Dermis microvascular lymphatic vessel endothelial cell (primary cell): ENCODE results near the gene PNPLA2. TPM values are rescaled to one million over a fixed set of nuclear protein-coding genes. Genes with fewer than 3 reads are reported as not detected.
A peak's percentile ranks its signal among the peaks of the same experiment; 100 is the strongest.

Experiments used
- DNase-seq, 2 donors: peaks; one replicate each; pipeline versions ENCODE4 v3.0.0 to v3.0.0-alpha.2; 2010; ENCODE audit warnings: low read depth in 2 of 2
- total RNA-seq: library from RNA; depleted of rRNA; stranded (reverse); fragments of >200 nt; gene quantifications from 2 replicates; pipeline ENCODE4 v1.2.1, GENCODE V29; 2014

Gene PNPLA2
- total RNA-seq, 1 donor from 2014 or later, result 29.5 TPM

DNA sequence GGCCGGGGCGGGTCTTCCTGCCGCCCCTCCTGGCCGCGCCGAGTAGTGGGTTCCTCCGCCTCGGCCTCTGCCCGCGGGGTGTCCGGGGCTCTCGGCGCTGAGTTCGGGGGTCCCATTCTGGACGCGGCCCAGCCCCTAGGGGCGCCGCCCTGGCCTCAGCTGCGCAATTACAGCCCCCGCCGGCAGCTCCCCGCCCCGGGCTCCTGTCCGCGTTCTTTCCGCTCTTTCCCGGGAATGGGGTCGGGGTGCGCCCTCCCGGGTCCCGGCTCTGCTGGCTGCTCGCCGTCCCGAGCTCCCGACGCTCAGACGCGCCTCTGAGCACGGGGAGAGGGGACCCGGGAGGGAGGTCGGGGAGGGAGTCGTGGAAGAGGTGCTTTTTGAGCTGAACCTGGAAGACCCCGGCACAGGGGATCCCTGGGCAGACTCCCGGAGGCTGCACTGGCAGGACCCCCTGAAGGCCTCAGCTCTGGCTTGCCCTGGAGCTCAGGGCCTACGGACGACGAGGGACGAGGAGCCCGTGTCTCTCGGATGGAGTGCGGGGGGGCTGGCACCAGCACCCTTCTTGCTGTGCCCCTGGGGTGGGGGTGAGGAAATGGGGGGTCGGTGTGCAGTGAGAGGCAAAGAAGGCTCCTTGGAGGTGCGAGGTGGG is 24.5 kb downstream of the PNPLA2 start:
- DNase-seq, result peak in 1 of 2 donors; percentile 27

DNA sequence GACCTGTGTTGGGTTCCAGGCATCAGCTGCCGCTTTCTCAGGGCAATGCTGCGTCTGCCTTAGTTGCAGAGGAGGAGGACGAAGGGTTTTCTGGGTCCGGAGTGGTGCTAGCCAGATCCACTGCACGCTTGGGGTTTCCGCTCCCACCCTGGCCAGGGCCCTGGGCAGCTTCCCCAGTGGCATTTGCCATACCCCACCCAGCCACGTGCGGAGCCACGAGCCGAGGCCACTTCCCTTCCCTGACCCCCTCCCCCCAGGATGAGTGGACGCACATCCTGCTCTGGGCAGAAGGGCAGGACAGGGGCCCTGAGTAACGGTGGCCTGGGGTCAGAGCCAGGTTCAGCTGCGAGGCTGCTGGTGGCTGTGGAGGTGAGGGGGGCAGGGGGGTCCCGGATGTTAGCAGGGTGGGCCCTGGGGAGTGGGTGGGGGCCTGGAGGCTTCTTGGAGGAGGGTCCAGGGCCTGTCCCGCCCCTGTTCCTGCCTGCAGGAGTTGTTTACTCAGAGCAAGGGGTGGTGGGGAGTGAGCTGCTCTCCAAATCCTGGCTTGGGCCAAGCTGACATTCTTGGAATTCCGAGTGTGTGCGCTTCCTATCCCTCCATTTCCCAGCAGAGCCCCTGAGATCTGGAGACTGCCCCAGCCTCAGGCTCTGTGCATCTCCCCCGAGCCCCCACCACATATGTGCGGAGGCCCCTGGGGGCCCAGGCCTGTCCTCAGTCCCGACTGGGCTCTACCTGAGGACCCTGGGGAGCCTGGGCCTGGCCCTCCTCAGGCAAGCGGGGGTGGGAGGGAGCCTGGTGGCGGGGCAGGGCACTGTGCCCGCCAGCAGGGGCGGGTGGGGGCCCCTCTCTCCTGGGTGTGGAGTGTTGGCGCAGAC is 25.3 kb downstream of the PNPLA2 start:
- DNase-seq, result peak; percentile 91 to 95

DNA sequence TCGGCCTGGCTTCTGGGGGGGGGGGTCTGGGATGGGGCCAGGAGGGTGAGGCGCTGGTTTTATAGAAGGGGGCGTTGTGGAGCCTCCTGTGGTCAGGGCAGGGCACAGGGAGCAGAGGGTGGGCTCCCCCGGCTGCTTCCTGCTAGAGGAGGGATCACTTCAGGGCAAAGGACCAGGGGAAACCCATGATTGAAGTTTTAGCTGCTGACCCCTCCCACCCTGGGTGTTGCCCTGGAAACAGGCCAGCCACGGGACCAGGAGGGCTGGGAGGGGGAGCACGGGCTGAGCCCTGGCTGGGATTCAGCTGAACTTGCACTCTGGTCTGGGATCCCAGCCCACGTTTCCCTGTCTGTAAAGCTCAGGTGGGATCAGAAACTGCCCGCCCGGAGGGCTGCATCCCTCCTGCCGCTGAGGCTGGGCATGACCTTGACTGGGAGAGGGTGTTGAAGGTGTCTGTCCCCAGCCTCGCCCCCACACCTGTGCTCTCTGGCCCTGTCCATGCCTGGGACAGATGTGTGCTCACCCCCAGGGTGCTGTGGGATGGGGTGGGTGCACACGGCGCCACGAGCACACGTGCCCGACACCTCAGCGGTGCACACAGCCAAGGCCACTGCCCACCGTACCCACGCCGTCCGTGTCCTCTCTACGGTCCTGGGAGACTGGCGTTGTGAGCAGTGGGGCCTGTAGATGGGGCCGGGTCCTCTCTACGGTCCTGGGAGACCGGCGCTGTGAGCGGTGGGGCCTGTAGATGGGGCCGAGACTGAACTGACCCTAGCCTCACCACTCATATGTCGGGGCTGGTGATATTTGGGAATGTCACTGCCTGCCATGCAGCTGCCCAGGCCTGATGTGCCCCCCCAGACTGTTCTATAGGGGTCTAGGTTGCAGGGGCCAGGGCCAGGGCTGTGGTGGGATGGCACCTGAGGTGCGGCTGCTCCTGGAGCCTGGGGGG is 26.3 kb downstream of the PNPLA2 start:
- peak; percentile 94 to 98 for DNase-seq

DNA sequence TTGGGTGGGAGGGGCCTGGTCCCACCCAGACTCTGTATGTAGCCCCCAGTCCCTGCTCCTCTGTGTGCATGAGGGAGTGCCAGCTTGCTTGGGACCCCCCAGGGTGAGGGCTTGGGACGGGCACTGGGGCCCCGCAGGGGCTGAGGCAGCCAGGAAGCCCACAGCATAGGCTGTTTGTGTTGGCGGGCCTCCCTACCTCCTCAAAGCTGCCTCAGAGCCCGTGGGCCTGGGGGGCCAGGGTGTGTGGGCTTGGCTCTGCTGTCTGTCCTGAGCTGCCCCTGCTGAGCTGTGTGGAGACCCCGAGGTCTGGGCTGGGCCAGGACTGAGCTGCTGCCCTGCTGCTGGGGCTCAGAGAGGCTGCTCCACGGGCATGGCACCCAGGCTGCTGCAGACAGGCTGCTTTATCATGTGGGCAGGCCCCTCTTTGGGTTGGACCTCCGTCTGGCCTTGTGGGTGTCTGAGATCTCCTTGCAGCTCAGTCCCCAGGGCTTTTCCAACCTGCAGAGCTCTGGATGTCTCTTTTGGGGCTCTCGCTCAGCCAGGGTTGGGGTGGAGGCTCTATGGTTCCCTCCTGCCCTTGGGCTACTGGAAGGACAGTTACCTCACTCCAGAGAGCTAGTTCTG is 27.3 kb downstream of the PNPLA2 start:
- peak in 1 of 2 donors; percentile 54 for DNase-seq

DNA sequence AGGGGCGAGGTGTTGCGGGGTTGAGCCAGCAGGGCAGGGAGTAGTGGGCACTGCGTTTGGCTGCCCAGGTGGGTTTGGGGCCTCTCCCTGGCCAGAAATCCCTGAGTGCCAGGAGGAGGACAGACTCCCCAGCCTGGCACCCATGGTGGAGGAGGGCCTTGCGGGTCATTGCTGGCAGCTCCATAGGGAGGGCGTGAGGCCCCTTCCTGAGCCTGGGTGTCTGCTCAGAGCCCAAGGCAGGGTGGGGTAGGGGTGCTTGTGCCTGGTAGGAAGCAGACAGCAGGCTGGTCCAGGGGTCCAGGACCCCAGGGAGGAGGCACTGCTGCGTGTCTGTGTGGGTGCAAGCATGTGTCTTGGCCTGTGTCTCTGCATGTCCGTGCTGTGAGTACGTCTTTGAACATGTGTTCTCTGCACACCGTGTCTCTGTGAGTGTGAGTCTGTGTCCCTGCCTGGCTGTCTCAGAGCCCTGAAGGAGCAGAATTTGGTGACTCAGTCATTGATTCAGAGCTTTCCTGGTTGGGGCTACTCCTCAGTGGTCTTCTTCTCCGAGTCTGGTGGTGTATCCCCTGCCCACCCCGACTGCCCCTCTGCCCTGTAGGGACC is 27.9 kb downstream of the PNPLA2 start:
- no peak for DNase-seq

DNA sequence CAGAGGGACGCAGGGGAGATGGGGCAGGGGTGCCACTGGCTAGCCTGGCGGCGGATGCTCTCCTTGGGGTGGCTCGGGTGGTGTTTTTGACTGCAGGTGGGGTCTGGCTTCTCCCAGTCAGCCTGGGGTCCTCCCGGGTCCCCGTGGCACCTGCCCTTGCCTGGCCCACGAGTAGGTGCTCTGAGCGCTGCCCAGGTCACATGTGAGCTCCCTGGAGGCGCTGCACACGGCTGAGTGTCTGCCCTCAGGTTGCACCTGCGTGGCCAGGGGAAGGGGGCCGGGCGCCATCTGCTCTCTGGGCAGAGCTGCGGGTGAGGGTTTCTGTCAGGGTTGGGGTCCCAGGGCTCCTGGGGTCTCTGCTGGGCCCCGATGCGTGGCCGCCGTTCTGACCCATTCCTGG is 29.2 kb downstream of the PNPLA2 start:
- no peak for DNase-seq

DNA sequence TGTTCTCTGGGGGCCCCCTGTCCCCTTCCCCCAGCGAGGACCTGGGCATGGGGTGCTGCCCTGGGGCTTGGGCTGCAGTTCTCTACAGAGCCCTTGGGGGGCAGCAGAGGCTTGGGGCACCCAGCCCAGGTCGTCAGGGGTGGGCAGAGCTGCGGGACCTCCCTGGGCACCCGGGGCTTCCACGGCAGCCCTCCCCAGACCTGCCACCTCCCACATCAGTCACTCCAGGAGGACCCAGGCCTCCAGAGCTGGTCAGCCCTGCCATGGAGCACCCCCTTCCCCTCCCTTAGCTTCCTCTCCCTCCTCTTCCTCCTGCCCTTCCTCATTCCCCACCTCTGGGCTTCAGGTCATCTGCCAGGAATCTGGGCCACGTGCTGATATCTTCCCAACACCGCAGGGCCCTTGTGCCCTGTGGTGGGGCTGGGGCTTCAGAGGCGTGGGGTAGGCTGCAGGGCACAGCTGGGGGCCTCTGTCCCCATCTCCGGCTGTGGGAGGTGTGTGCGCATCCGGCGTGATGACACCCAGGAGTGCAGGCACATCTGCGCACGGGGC is 29.7 kb downstream of the PNPLA2 start:
- peak in 1 of 2 donors; percentile 50 for DNase-seq

DNA sequence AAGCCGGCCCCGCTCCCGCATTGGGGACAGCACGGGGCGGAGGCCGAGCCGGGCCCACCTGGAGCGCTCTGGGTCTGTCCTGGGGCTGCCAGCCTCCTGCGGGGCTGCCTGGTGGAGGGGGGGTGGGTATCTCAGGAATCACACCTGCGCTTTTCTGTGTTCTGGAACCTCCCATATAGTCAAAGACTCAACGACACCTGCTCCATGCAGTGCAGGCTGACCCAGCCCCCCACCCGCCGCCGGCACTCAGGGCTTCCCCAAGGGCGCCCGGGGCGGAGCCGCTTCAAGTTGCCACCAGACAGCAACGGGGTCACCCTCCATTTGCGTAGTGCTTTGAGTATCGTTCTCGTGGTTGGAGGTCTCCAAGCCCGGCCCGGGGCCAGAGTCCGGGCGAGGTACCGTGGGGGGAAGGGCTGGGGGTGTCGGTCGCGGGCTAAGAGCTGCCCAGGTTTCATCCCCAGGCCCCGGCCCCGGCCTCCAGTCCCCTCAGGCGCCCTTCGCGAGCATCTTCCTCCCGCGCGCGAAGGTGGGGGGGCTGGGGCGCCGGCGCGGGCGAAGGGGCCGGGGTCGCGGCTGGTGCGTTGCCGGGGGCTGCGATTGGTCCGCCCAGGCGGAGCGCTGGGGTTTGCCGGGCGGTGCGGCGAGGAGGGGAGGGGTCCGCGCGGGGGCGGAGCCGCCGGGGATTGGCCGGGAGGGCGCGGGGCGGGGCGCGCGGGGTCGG is 30.6 kb downstream of the PNPLA2 start:
- DNase-seq, result peak in 1 of 2 donors; percentile 39

DNA sequence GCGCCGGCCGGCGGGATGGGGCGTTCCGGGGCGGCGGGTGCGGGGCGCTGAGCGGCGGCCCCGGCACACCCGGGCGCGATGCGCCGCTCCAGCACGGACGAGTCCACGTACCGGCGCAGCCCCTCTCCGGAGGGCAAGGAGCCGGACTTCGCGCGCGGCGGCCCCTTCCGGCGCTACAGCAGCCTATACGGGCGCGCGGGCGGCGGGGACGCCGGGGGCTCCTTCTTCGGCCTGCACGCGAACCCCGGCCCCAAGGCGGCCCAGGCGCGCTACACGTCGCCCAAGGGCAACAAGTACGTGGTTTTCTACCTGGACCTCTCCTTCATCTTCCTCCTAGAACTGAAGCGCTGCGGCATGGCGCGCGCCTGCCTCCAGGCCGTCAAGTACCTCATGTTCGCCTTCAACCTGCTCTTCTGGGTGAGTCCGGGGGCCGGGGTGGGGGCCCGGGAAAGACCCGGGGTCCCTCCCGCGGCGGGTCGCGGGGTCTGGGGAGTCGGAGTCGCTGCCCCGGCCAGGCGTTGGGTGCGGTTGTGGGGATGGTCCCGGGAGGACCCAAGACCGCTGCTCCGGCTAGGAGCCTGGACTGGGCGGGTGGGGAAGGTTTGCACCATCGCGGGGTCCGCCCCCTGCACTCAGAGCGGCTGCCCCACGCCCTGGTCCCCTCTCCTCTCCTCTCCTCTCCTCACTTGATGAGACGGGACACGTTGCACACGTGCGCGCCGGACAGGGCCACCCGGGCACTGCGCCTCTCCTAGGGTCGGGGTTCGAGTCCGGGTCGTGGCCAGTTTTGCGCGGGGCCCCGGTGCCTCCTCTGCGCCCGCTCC is 31.4 kb downstream of the PNPLA2 start:
- no peak for DNase-seq

DNA sequence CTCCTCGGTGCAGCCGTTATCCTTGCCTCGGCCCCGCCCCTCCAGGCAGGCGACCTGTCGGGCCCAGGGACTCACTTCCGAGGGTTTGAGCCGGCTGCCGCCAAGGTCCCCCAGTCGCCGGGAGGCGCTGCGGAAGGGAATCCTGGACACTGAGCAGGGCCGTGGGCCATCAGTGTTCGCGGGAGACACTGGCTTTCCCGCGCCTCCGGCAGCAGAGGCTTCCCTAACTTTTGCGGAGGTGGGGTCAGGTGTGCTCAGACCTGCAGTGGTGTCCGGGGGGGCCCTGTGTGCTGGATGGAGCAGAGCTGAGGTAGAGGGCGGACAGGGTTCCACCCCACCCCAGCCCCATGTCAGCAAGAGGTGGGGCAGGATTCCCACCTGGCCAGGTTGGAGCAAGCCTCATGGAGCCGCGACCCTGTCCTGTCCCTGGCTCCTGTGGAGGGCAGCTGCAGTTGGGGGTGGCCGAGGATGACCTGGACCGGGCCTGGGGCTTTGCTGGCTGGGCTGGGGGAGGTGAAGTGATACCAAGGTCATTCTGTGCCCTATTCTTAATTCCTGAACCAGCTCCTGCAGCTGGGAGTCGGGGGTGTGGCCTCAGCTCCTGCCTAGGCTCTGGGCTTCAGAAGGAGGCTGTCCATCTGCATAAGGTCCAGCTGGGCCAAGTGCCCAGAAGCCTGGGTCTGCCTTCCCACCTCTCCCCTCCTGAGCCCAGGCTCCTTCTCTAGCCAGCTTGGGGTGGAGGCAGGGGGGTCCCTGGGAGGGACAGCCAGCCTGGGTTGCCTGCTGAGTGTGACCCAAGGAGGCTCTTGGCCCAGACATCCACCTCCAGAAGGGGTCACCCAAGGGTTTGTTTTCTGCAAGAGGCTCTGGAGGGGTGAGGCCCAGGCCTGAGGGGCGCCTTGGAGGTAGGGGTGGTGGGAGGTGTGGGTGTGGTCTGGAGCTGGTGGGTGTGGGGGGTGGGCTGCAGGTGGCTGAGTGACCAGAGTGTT is 32.4 kb downstream of the PNPLA2 start:
- no peak for DNase-seq

DNA sequence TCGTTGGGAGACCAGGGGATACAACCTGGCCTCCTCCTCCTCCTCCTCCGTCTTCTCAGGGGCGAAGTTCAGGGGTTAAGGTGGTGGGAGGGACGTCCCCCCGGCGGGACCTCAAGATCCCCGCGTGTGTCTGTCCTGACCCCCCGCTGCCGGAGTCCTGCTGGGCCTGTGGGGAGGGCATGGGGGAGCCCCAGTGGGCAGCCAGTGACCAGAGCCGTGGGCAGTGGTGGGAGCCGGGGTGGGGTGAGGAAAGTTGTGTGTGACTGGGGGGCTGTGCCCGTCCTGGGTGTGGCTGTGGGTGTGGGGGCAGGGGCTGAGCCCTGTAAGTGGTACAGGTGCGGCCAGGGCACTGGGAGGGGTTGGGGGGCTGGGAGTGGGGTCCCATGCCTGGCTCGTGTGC is 34.0 kb downstream of the PNPLA2 start:
- DNase-seq, result no peak

DNA sequence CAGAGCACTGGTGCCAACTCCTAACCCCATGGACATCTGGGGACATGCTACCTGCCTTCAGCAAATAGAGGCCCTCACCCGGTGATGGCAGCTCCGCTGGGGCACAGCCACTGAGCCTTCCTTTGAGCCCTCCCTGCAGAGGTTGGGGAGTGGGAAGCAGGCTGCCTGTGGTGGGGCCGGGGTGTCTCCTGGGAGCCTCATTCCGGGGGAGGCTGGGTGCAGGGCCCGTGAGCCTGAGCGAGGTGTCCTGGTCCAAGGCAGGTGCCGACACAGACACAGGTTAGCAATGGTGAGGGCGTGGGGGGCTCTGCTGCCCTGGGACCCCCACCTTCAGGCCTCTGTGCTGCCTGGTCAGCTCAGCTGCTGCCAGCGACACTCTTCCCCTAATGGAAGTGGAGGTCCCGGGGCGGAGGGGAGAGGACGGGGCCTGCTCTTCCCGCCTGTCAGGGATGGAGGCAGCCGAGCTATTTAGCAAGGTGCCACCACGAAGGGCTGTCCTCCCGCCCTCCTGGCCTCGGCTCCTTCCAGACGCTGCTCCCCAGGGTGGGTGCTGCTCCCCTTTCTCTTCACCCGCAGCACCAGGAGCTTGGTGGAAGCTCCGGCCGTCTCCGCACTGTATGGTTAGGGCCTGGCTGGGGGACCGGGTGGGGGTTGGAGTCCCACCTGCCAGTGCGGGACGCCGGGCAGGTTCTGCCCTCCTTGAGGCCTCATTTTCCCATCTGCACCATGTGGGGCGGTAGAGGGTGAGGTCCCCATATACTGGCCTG is 35.2 kb downstream of the PNPLA2 start:
- DNase-seq, result no peak

DNA sequence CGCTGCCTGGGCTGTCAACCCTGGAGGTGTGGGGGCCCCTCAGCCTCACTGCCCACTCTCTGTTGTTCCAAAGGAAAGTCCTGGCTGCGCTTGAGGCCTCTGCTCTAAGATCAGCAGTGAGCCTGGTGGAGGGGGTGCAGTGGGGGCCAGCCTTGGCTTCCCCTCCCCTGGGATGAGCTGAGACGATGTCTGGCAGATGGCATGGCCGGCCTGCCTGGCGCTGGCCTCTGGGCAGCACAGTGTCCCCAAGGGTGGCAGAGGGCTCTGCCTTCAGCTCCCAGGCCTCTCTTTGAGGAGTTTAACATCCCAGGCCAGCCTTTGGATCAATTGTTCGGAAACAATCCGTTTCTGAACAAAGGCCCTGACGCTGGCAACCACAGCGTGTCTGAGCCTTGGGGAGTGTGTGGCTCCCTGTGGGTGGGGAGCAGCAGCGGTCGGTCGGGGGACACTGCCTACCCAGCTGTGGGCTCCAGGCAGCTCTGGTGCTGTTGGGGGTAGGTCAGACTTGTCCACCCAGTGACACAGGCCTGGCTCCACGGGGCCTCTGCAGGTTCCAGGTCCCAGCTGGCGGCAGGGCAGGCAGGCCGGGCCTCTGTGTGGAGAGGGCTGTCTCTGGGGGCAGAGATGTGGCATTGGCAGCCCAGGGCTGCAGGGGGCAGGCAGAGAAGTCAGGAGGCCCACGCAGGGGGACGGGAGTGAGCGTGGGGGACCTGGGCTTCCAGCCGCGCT is 36.1 kb downstream of the PNPLA2 start:
- no peak for DNase-seq

DNA sequence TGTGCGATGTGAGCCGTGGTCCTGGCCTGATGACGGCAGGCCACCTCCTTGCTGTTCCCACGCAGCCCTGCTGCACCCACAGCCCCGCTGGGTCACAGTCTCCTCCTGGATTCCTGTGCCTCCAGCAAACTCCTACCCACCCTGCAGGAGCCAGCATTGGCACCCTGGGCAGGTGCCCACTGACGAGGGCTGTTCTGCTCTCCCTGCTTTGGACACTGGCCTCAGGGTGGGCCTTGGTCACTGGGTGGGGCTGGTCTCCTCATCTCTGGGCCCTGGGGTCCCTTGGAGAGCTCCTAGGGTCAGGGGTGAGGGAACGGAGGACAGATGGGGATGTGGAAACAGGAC is 36.6 kb downstream of the PNPLA2 start:
- no peak for DNase-seq

DNA sequence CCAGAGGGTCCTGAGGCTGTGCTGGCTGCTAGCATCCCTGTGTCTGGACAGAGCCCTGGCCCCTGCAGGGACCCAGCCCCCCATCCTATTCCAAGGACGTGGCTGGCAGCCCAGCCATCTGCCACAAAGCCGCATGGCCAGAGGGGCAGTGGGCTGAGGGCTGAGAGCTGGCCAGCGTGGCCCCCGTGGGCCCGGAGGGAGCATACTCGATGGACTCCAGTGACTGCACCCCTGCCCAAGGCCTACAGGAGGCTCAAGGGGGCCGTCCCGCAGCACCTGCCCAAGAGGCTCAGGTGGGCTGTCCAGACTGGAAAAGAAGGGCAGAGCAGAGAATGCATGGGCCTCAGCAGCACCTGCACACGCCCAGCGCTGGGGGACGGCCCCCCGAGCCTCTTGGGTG is 37.1 kb downstream of the PNPLA2 start:
- no peak for DNase-seq

DNA sequence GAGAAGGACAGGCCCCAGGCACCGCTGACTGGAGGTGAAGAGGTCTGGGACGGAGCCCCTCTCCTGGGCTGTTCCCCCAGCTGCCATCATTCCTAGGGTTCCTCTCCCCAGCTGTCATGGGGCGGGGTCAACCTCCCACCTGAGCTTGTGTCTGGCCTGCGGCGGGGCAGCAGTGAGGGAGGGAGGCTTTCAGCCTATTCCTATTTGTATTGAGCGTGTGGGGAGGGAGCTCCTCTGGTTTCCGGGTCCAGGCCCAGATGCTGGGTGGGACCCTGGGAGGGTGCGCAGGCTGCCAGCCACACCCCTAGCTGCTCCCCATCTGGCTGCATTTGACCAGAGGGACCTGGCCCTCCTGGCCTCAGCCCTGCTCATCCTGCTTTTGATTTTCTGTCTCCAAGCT is 37.7 kb downstream of the PNPLA2 start:
- DNase-seq, result no peak
